Measurements from ENCODE around the gene AMER2. TPM values are rescaled to one million over a fixed set of nuclear protein-coding genes. Genes with fewer than 3 reads are reported as not detected.

The AMER2 gene
- total RNA-seq, 1 donor from 2014 or later = 4.1 TPM

DNA sequence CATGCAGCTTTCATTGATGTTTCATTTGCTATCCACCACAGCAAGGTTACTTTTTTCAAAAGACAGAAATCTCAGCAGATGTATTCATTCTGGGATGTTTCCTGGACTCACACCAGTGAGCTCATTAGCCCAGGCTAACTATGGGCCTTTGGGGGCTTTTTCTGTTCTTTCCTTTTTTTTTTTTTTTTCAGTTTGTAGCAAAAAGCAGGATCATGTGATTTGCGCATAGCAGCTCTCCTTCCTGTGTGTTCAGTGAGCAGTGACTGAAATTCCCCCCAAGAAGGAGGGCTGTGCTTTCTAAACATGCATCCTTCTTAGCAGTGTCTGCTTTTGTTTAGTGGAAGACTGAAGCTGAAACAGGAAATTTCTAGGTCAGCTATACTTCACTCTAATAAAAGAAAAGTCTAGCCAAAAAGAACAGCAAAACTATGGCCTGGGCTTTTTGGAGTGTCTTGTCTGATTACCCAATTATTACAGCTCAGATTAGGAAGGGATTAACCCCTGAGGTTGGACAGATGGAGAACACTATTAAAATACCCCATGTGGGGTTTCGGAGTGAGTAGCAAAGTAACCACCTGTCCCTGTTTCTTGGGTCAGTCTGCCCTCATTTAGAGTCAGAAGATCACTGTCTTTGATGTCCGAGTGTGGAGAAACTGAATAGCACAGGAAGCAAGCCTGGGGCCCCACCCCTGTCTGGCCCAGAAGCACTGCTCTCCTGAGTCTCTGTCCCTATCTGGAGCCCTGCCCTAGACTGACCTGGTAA is 8.9 kb upstream of the AMER2 start:
- Mint-ChIP-seq H3K9me3 (peaks cover 4% of the 10 kb centered on the region), H3K27me3 (ENCODE audit: low read depth) (peaks cover 5% of the 10 kb centered on the region), H3K27ac (ENCODE audit: unreplicated experiment) (peak overlapping the region; percentile 41), H3K4me1 (peaks cover 29% of the 10 kb centered on the region), H3K36me3 (ENCODE audit: low read depth) (no peaks in the 10 kb centered on the region), H3K4me3 (no peak overlapping the region)
- TF ChIP-seq, protein P1, sequence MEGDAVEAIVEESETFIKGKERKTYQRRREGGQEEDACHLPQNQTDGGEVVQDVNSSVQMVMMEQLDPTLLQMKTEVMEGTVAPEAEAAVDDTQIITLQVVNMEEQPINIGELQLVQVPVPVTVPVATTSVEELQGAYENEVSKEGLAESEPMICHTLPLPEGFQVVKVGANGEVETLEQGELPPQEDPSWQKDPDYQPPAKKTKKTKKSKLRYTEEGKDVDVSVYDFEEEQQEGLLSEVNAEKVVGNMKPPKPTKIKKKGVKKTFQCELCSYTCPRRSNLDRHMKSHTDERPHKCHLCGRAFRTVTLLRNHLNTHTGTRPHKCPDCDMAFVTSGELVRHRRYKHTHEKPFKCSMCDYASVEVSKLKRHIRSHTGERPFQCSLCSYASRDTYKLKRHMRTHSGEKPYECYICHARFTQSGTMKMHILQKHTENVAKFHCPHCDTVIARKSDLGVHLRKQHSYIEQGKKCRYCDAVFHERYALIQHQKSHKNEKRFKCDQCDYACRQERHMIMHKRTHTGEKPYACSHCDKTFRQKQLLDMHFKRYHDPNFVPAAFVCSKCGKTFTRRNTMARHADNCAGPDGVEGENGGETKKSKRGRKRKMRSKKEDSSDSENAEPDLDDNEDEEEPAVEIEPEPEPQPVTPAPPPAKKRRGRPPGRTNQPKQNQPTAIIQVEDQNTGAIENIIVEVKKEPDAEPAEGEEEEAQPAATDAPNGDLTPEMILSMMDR (conservative IDR thresholded peaks at IDR 0.05) = no peak
- no peak for DNase-seq (ENCODE audit: low read depth, low spot score)

DNA sequence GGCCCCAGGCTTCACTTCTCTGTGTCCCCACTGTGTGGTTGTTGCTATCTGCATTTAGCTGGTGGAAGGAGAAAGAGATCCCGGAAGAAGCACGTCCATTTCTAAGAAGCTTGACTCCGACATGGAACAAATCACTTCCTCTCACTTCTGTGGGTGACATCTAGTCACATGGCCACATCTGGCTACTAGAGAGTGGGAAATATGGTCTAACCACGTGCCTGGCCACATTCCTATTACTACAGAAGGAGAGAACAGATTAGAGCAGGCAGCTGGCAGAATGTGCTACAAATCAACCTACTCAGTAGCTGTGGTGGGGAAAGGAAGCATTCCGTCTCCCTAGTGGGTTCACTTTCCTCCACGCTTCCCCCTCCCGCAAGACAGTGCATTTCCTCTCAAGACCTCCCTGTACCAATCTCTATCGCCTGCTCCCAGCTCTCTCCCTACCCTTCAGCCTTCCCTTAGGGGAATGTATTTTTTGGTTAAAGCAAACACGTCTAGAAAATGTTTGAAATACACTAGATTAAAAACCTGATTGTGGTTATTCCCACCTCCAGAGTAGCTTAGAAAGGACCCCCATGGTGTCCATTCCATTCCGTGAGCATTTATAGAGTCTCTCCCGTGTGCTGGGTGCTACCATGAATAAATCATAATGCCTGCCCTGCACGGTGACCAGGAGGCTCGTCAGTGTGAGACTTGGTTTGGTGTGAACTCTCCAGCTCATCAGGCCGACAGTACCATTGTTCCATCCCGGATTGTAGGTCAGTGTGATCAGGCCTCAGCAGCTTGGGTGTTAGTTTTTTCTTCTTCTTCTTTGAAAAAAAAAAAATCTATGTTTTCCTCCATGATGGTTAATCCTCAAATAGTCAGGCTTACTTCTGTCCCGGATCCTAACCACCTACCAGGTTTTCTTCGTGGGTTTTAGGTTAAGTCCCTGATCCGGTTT is 8.0 kb upstream of the AMER2 start:
- Mint-ChIP-seq H3K36me3 (ENCODE audit: low read depth) (no peaks in the 10 kb centered on the region), H3K27me3 (ENCODE audit: low read depth) (peaks cover 12% of the 10 kb centered on the region), H3K4me3 (no peak overlapping the region), H3K9me3 (peaks cover 4% of the 10 kb centered on the region), H3K4me1 (peaks cover 29% of the 10 kb centered on the region), H3K27ac (ENCODE audit: unreplicated experiment) (peak overlapping the region; percentile 41)
- no peak for DNase-seq (ENCODE audit: low read depth, low spot score)
- TF ChIP-seq, protein P1 (conservative IDR thresholded peaks at IDR 0.05) = no peak

DNA sequence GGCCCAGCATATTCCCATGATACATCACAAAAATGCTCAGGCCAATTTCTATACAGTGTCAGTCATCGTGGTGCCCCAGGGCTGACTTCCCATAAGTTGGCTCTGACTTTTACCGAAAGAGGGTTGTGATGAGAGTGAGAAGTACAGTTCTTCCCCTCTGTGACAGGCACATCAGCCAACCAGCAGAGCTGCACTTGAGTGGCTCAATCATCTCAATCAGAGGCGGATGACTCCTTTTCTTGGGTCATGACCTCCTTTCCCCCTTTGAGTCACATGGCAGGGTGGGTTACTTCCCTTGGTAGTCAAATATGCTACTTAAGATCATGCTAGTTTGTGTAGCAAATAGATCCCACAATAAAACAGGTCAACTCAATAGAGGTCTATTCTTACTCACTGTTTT is 6.9 kb upstream of the AMER2 start:
- Mint-ChIP-seq H3K36me3 (ENCODE audit: low read depth) (no peaks in the 10 kb centered on the region), H3K27ac (ENCODE audit: unreplicated experiment) (no peak overlapping the region), H3K4me3 (no peak overlapping the region), H3K4me1 (peaks cover 33% of the 10 kb centered on the region), H3K9me3 (peaks cover 4% of the 10 kb centered on the region), H3K27me3 (ENCODE audit: low read depth) (peaks cover 21% of the 10 kb centered on the region)
- DNase-seq (ENCODE audit: low read depth, low spot score) = no peak
- TF ChIP-seq, protein P1 (conservative IDR thresholded peaks at IDR 0.05) = no peak

DNA sequence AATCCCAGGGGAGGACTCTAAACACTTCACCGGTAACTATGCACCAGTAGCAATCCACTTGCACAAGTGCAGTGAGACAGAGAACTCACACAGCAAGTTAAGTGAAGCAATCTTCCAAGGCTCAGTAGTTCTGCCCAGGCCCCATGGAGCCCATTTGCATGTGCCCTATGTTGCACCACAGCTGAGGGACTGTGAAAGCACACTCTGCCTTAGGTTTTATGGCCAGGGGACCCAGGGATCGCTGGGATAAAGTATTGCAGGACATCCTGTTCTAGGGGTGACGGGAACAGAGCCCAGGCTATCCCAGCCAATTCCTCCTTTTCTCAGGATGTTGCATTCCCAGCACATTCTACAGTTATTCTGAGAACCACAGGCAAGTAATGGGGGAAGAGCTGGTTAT is 6.0 kb upstream of the AMER2 start:
- TF ChIP-seq, protein P1 (conservative IDR thresholded peaks at IDR 0.05) = no peak
- H3K4me3 Mint-ChIP-seq = no peak overlapping the region
- peaks cover 42% of the 10 kb centered on the region for H3K4me1 Mint-ChIP-seq
- H3K36me3 Mint-ChIP-seq (ENCODE audit: low read depth) = no peaks in the 10 kb centered on the region
- peaks cover 30% of the 10 kb centered on the region for H3K27me3 Mint-ChIP-seq (ENCODE audit: low read depth)
- peaks cover 4% of the 10 kb centered on the region for H3K9me3 Mint-ChIP-seq
- no peak for DNase-seq (ENCODE audit: low read depth, low spot score)
- no peak overlapping the region for H3K27ac Mint-ChIP-seq (ENCODE audit: unreplicated experiment)

DNA sequence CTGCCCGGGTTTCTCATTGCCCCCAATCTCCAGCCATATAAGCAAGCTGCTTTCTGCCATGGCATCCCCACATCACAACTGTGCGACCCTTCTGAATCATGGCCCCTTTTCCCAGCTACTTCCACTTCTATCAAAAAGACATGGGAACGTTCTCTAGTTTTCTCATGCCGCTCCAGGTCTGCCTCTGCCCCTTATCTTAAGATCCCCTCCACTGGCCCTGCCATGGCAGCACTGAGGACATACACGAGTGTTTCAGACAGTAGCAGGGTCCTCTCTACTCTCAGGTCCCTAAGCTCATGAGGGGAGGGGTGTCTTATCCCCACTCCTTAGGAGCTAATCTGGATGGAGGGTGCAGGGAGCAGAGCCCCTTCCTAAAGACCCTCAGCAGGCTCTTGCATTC is 5.5 kb upstream of the AMER2 start:
- TF ChIP-seq, protein P1 (conservative IDR thresholded peaks at IDR 0.05) = no peak
- DNase-seq (ENCODE audit: low read depth, low spot score) = no peak
- Mint-ChIP-seq H3K27ac (ENCODE audit: unreplicated experiment) (no peak overlapping the region), H3K36me3 (ENCODE audit: low read depth) (no peaks in the 10 kb centered on the region), H3K4me1 (peaks cover 46% of the 10 kb centered on the region), H3K4me3 (no peak overlapping the region), H3K27me3 (ENCODE audit: low read depth) (peaks cover 34% of the 10 kb centered on the region), H3K9me3 (peaks cover 4% of the 10 kb centered on the region)
